ENCODE results near the gene ZNF546.

The ZNF546 gene

GRCh38 chr19:40053491-40053890, 56.6 kb downstream of the ZNF546 start:
- in situ Hi-C loops (cut with MboI; ENCODE audit: low sequenced_read_pairs): no loop called here

- in situ Hi-C loops (cut with MboI; ENCODE audit: low sequenced_read_pairs): no loop called here
Measured at GRCh38 chr19:40054632-40055031, 57.8 kb downstream of the ZNF546 start.

- in situ Hi-C loops (cut with MboI; ENCODE audit: low sequenced_read_pairs): no loop called here
Measured at GRCh38 chr19:40055049-40055448, 58.2 kb downstream of the ZNF546 start.

- in situ Hi-C loops (cut with MboI; ENCODE audit: low sequenced_read_pairs): no loop called here
Measured at GRCh38 chr19:40055832-40056504, 59.1 kb downstream of the ZNF546 start, which contains the start of gene ZNF780B. Gene ZNF780B (minus strand): TSS chr19:40056231. CDS start chr19:40050332, 5,899 bp downstream.

- in situ Hi-C loops (cut with MboI; ENCODE audit: low sequenced_read_pairs): no loop called here
Measured at GRCh38 chr19:40056505-40056904, 59.6 kb downstream of the ZNF546 start.

- in situ Hi-C loops (cut with MboI; ENCODE audit: low sequenced_read_pairs): no loop called here
Measured at GRCh38 chr19:40057166-40057565, 60.3 kb downstream of the ZNF546 start.

GRCh38 chr19:40059624-40060023, 62.8 kb downstream of the ZNF546 start:
- in situ Hi-C loops (cut with MboI; ENCODE audit: low sequenced_read_pairs): no loop called here

GRCh38 chr19:40070058-40070457, 73.2 kb downstream of the ZNF546 start:
- in situ Hi-C loops (cut with MboI; ENCODE audit: low sequenced_read_pairs): no loop called here
